H1 (cell line): ENCODE results near the gene FBXO47. TPM values are rescaled to one million over a fixed set of nuclear protein-coding genes. Genes with fewer than 3 reads are reported as not detected.
A peak's percentile ranks its signal among the peaks of the same experiment; 100 is the strongest.

Experiments used
- CTCF ChIA-PET: fragments of 300-600 bp; sonication (Branson Sonifier 250); formaldehyde crosslinking; loops from one replicate; lab custom pipeline; 2021; ENCODE audit not compliant: partially characterized antibody; lab: Charles Lee
- POLR2A ChIA-PET: fragments of 300-600 bp; sonication (Branson Sonifier 250); formaldehyde crosslinking; loops from one replicate; lab custom pipeline; 2021; ENCODE audit warnings: inconsistent platforms; ENCODE audit not compliant: partially characterized antibody; lab: Charles Lee
- DNase-seq, 2 experiments: peaks; one replicate each; pipeline versions ENCODE4 v3.0.0 to v3.0.0-alpha.2; 2010 to 2022; ENCODE audit warnings: low spot score in 2 of 2, low read depth in 1 of 2, mixed read lengths in 1 of 2
- FAIRE-seq: peaks from 2 replicates; lab custom pipeline; 2011; peaks lifted over from hg19 to GRCh38; lab: Jason Lieb, UNC
- H2AFZ ChIP-seq: 2 replicates; pipeline ENCODE4 v1.8.1; 2012; ENCODE audit warnings: low read length, inconsistent platforms
- H2AK5ac ChIP-seq: 2 replicates; pipeline ENCODE4 v1.6.1; 2013; ENCODE audit warnings: low read depth, low read length
- H2BK120ac ChIP-seq: replicated peaks from 2 replicates; pipeline ENCODE3; 2013; ENCODE audit warnings: low read depth, low read length, inconsistent platforms
- H2BK12ac ChIP-seq: 2 replicates; pipeline ENCODE4 v1.6.1; 2013; ENCODE audit warnings: low read depth, low read length
- H2BK15ac ChIP-seq: 2 replicates; pipeline ENCODE4 v1.6.1; 2013; ENCODE audit warnings: low read length
- H2BK20ac ChIP-seq: 2 replicates; pipeline ENCODE4 v1.6.1; 2013; ENCODE audit warnings: low read length
- H2BK5ac ChIP-seq: 2 replicates; pipeline ENCODE4 v1.6.1; 2013; ENCODE audit warnings: low read depth, low read length
- H3K14ac ChIP-seq: 2 replicates; pipeline ENCODE4 v1.6.1; 2013; ENCODE audit warnings: inconsistent platforms; ENCODE audit not compliant: insufficient read length
- H3K18ac ChIP-seq: 2 replicates; pipeline ENCODE4 v1.6.1; 2013; ENCODE audit warnings: low read length; ENCODE audit errors: extremely low read depth
- H3K23ac ChIP-seq: 2 replicates; pipeline ENCODE4 v1.6.1; 2013; ENCODE audit warnings: inconsistent platforms; ENCODE audit not compliant: insufficient read length
- H3K23me2 ChIP-seq: 2 replicates; pipeline ENCODE4 v1.6.1; 2013; ENCODE audit warnings: low read depth, low read length
- H3K27ac ChIP-seq: 2 replicates; pipeline ENCODE4 v1.6.1; 2011; ENCODE audit warnings: low read depth, low read length, inconsistent platforms
- H3K27me3 ChIP-seq, 4 experiments: replicated peaks in 1 of 4; 1 replicate in 1 of 4; 2 replicates in 3 of 4; pipeline versions ENCODE4 v1.6.1 to v1.8.1; 2011 to 2013; ENCODE audit warnings: low read length in 3 of 4, mild to moderate bottlenecking in 3 of 4, inconsistent platforms in 2 of 4, mixed read lengths in 2 of 4, moderate library complexity in 1 of 4; ENCODE audit not compliant: control insufficient read depth in 3 of 4, insufficient read depth in 3 of 4; ENCODE audit errors: extremely low read depth in 1 of 4
- H3K36me3 ChIP-seq, 4 experiments: 2 replicates each; pipeline versions ENCODE4 v1.6.1 to v1.8.1; 2011 to 2013; ENCODE audit warnings: mild to moderate bottlenecking in 4 of 4, low read length in 3 of 4, moderate library complexity in 2 of 4, control low read depth in 1 of 4, inconsistent platforms in 1 of 4; ENCODE audit not compliant: insufficient read depth in 4 of 4, control insufficient read depth in 2 of 4
- H3K4ac ChIP-seq: replicated peaks from 2 replicates; pipeline ENCODE3; 2013; ENCODE audit warnings: low read length, low read depth, mixed read lengths, inconsistent platforms; ENCODE audit not compliant: insufficient read length
- H3K4me1 ChIP-seq, 4 experiments: replicated peaks in 1 of 4; 1 replicate in 1 of 4; 2 replicates in 3 of 4; pipeline versions ENCODE4 v1.6.1 to v1.8.1; 2011 to 2013; ENCODE audit warnings: low read length in 3 of 4, inconsistent platforms in 2 of 4, mixed read lengths in 1 of 4; ENCODE audit not compliant: insufficient read depth in 4 of 4, control insufficient read depth in 3 of 4
- H3K4me2 ChIP-seq, 2 experiments: 2 replicates each; pipeline versions ENCODE4 v1.6.1 to v1.8.1; 2011 to 2013; ENCODE audit warnings: low read depth in 2 of 2, low read length in 2 of 2, control low read depth in 1 of 2, inconsistent platforms in 1 of 2, mild to moderate bottlenecking in 1 of 2; ENCODE audit not compliant: insufficient read depth in 1 of 2
- H3K4me3 ChIP-seq, 4 experiments: fragments of 200-600, 300-600 bp in 1 of 4; sonication (generic), shearing (Covaris generic), sonication (Bioruptor Twin) in 1 of 4; 2 replicates each; pipeline versions ENCODE4 v1.5.1 to v1.8.1; 2011 to 2016; ENCODE audit warnings: low read length in 4 of 4, low read depth in 3 of 4, control low read depth in 2 of 4, inconsistent platforms in 2 of 4, mild to moderate bottlenecking in 2 of 4, mixed read lengths in 1 of 4, moderate library complexity in 1 of 4; ENCODE audit not compliant: insufficient read depth in 2 of 4; ENCODE audit errors: extremely low read depth in 1 of 4
- H3K56ac ChIP-seq: replicated peaks from 2 replicates; pipeline ENCODE3; 2013; ENCODE audit warnings: low read depth, mild to moderate bottlenecking, mixed read lengths, low read length, inconsistent platforms; ENCODE audit not compliant: insufficient read length
- H3K79me1 ChIP-seq: 2 replicates; pipeline ENCODE4 v1.6.1; 2013; ENCODE audit warnings: low read depth, low read length, control low read depth
- H3K79me2 ChIP-seq, 2 experiments: 2 replicates each; pipeline versions ENCODE4 v1.6.1 to v1.8.1; 2012 to 2013; ENCODE audit warnings: low read length in 2 of 2, mild to moderate bottlenecking in 2 of 2, inconsistent platforms in 1 of 2; ENCODE audit not compliant: insufficient read depth in 2 of 2, control insufficient read depth in 1 of 2
- H3K9ac ChIP-seq, 4 experiments: replicated peaks in 1 of 4; 1 replicate in 1 of 4; 2 replicates in 3 of 4; pipeline versions ENCODE4 v1.6.1 to v1.8.1; 2011 to 2013; ENCODE audit warnings: low read depth in 3 of 4, low read length in 3 of 4, control low read depth in 2 of 4, mild to moderate bottlenecking in 2 of 4, moderate library complexity in 2 of 4, inconsistent platforms in 1 of 4; ENCODE audit errors: extremely low read depth in 1 of 4
- H3K9me3 ChIP-seq, 2 experiments: 2 replicates each; pipeline versions ENCODE4 v1.6.1 to v1.8.1; 2012 to 2013; ENCODE audit warnings: mild to moderate bottlenecking in 2 of 2, moderate library complexity in 2 of 2, control low read depth in 1 of 2, inconsistent platforms in 1 of 2, low read depth in 1 of 2, low read length in 1 of 2, mixed read lengths in 1 of 2; ENCODE audit not compliant: insufficient read depth in 2 of 2
- H4K20me1 ChIP-seq, 2 experiments: replicated peaks in 1 of 2; 2 replicates each; pipeline versions ENCODE3 to v1.8.1; 2011 to 2013; ENCODE audit warnings: inconsistent platforms in 2 of 2, low read length in 2 of 2, mild to moderate bottlenecking in 1 of 2; ENCODE audit not compliant: insufficient read depth in 2 of 2, control insufficient read depth in 1 of 2
- H4K5ac ChIP-seq: 2 replicates; pipeline ENCODE4 v1.6.1; 2013; ENCODE audit warnings: low read length, low read depth, mixed read lengths, inconsistent platforms; ENCODE audit not compliant: insufficient read length
- H4K8ac ChIP-seq: 2 replicates; pipeline ENCODE4 v1.8.0; 2013; ENCODE audit warnings: mild to moderate bottlenecking, moderate library complexity, low read length, inconsistent platforms; ENCODE audit not compliant: insufficient read depth; ENCODE audit errors: extremely low read depth
- H4K91ac ChIP-seq: replicated peaks from 2 replicates; pipeline ENCODE3; 2013; ENCODE audit warnings: low read length, mixed read lengths, inconsistent platforms; ENCODE audit not compliant: insufficient read length
- E2F6 ChIP-seq: IDR thresholded peaks from 2 replicates; pipeline ENCODE4 v1.6.1; 2012; ENCODE audit warnings: inconsistent platforms
- GTF2F1 ChIP-seq: IDR thresholded peaks from 2 replicates; pipeline ENCODE4 v1.6.1; 2012; ENCODE audit warnings: low read depth, low read length, improper control_type of control experiment, borderline replicate concordance
- HDAC2 ChIP-seq, 2 experiments: fragments of 300-600 bp in 1 of 2; sonication (generic) in 1 of 2; IDR thresholded peaks; 2 replicates each; pipeline ENCODE4 v1.6.1; 2011 to 2012; ENCODE audit warnings: low read depth in 2 of 2, low read length in 2 of 2, mild to moderate bottlenecking in 2 of 2, moderate library complexity in 2 of 2, borderline replicate concordance in 1 of 2, inconsistent platforms in 1 of 2
- KDM1A ChIP-seq: fragments of 200-600, 300-600 bp; sonication (generic); IDR thresholded peaks from 2 replicates; pipeline ENCODE4 v1.7.1; 2016; ENCODE audit warnings: mild to moderate bottlenecking, low read length, borderline replicate concordance
- SP1 ChIP-seq: IDR thresholded peaks from 2 replicates; pipeline ENCODE4 v1.6.1; 2011; ENCODE audit warnings: low read depth, low read length
- TAF7 ChIP-seq: optimal IDR thresholded peaks from 2 replicates; pipeline ENCODE3; 2011; ENCODE audit warnings: low read depth, mild to moderate bottlenecking, inconsistent platforms, low read length, moderate library complexity, borderline replicate concordance
- USF2 ChIP-seq: IDR thresholded peaks from 2 replicates; pipeline ENCODE4 v1.6.1; 2011; ENCODE audit warnings: low read length, improper control_type of control experiment
- WGBS, 2 experiments: shearing (Covaris generic) in 1 of 2; methylation state at CpG; one replicate each; pipeline versions ENCODE4 v1.1.6 to v1.1.7; 2013 to 2015; ENCODE audit warnings: low lambda C conversion rate in 2 of 2, mixed read lengths in 2 of 2, inconsistent platforms in 1 of 2, low coverage in 1 of 2, missing lambda C conversion rate in 1 of 2; ENCODE audit not compliant: insufficient replicate concordance in 2 of 2, insufficient coverage in 1 of 2, insufficient read length in 1 of 2; ENCODE audit errors: extremely low coverage in 1 of 2, missing lambda C conversion rate in 1 of 2; 5-methylcytosine and 5-hydroxymethylcytosine counted together
- polyA plus RNA-seq, 7 experiments: library from polyadenylated mRNA; depleted of rRNA in 3 of 7; stranded (reverse) in 5 of 7; unstranded in 2 of 7; fragments of >200 nt in 5 of 7; fragments of 200-250 nt in 2 of 7; gene quantifications; 1 replicate in 5 of 7; 2 replicates in 1 of 7; 4 replicates in 1 of 7; pipeline versions ENCODE4 v1.2.1 to v1.2.3, GENCODE V29; 2011 to 2013; ENCODE audit warnings: missing spikeins in 2 of 7, mixed read lengths in 2 of 7
- total RNA-seq: library from RNA; stranded (reverse); fragmentation: NEBNext Ultra II Directional; extraction: Animal tissue kit (Norgen Biotek cat#: 25700); gene quantifications from 2 replicates; pipeline ENCODE4 v1.2.1, GENCODE V29; 2021

The FBXO47 gene
- total and polyA plus RNA-seq, 2 of the 8 experiments (the other 6 are each of a cell fraction or from before 2014, with no cell fraction given), result not detected

GRCh38 chr17:38904892-38905291 is 62.3 kb downstream of the FBXO47 start:
- H3K4me3 ChIP-seq, result no peak overlapping the region
- no peak overlapping the region for H3K14ac ChIP-seq
- H2BK5ac ChIP-seq, result no peak overlapping the region
- H3K4me1 ChIP-seq, result peaks cover 0 to 14% (median 7%) of the 10 kb centered on the region in 4 experiments; a peak in 5 of 7 replicates
- peaks cover 5 to 15% of the 10 kb centered on the region in 2 experiments for H4K20me1 ChIP-seq
- peaks cover 7% of the 10 kb centered on the region for H3K79me1 ChIP-seq
- no peaks in the 10 kb centered on the region for H3K9me3 ChIP-seq
- H3K9ac ChIP-seq, result no peak overlapping the region
- DNase-seq (no peak), FAIRE-seq (no peak)
- no peak overlapping the region for H2BK20ac ChIP-seq
- no peak overlapping the region for H2AFZ ChIP-seq
- H4K5ac ChIP-seq, result no peak overlapping the region
- TF ChIP-seq SP1 (no peak), E2F6 (no peak), GTF2F1 (no peak), HDAC2 (IDR thresholded peaks at IDR 0.05; ENCODE audit: borderline replicate concordance in 1 of 2, low read depth in 2 of 2, low read length in 2 of 2) (peak in 1 of 2 experiments; percentile 53; a peak in 1 of 4 replicates), KDM1A (peak; percentile 20; the same call in 1 of the 2 replicates), TAF7 (no peak), USF2 (no peak)
- no peak overlapping the region for H3K4ac ChIP-seq
- no peak overlapping the region for H2BK15ac ChIP-seq
- H2AK5ac ChIP-seq, result no peak overlapping the region
- H3K18ac ChIP-seq, result no peak overlapping the region
- H3K27me3 ChIP-seq, result no peaks in the 10 kb centered on the region
- ChIA-PET CTCF (interaction anchor here (0.8 to 1.1 kb wide), 2 partner anchors 10 to 37 kb away, joined by 3 read pairs; no protein-coding TSS in a partner anchor), POLR2A (no interaction called here)
- no peaks in the 10 kb centered on the region for H3K23me2 ChIP-seq
- no peak overlapping the region for H4K91ac ChIP-seq
- H3K36me3 ChIP-seq, result peaks cover 0 to 12% (median 3%) of the 10 kb centered on the region in 4 experiments; a peak in 4 of 8 replicates
- no peak overlapping the region for H3K56ac ChIP-seq
- H3K27ac ChIP-seq, result no peak overlapping the region
- H2BK12ac ChIP-seq, result no peak overlapping the region
- H3K4me2 ChIP-seq, result no peak overlapping the region
- no peak overlapping the region for H3K23ac ChIP-seq
- 93% methylated on average over 3 of the region's 3 CpGs; no CpG with 5 or more reads in 1 of the 2 experiments for WGBS, 2 experiments
- H4K8ac ChIP-seq, result no peak overlapping the region
- H2BK120ac ChIP-seq, result no peak overlapping the region
- peaks cover 0 to 12% of the 10 kb centered on the region in 2 experiments; a peak in 2 of 4 replicates for H3K79me2 ChIP-seq
